Left cardiac atrium (tissue), 4 donors: ENCODE measurements around the gene TLCD3B. TPM values are rescaled to one million over a fixed set of nuclear protein-coding genes. Genes with fewer than 3 reads are reported as not detected.
A peak's percentile ranks its signal among the peaks of the same experiment; 100 is the strongest.

ENCODE experiments used
- ATAC-seq, 2 donors: fragments of 200-7000 bp; cut with Tn5 transposase; one replicate each; pipeline ENCODE4 v1.9.1; 2020; ENCODE audit warnings: mild to moderate bottlenecking in 2 of 2, moderate library complexity in 2 of 2
- DNase-seq: peaks from one replicate; pipeline ENCODE4 v3.0.0-alpha.2; 2020
- intact Hi-C, 2 donors: fragments of 100-400 bp; cut with DNase I; formaldehyde crosslinking; loops; one replicate each; pipeline versions ENCODE4 v1.14.1 to v1.15.1; 2022 to 2023
- total RNA-seq, 2 donors: library from RNA; stranded (reverse); fragmentation: NEBNext Ultra II Directional; extraction: Animal tissue kit (Norgen Biotek cat#: 25700); gene quantifications; one replicate each; pipeline ENCODE4 v1.2.1, GENCODE V29; 2021
- donor health status: DM: no; HTN: yes; CAD: no.
- donor health status: DM: no; HTN: yes; CAD: no; lungs with severe emphysema.
- donor health status: DM: yes; HTN: yes; CAD: no.
- donor health status: Dilated cardiomyopathy.

The TLCD3B gene
- total RNA-seq, 2 donors from 2014 or later: not detected

DNA sequence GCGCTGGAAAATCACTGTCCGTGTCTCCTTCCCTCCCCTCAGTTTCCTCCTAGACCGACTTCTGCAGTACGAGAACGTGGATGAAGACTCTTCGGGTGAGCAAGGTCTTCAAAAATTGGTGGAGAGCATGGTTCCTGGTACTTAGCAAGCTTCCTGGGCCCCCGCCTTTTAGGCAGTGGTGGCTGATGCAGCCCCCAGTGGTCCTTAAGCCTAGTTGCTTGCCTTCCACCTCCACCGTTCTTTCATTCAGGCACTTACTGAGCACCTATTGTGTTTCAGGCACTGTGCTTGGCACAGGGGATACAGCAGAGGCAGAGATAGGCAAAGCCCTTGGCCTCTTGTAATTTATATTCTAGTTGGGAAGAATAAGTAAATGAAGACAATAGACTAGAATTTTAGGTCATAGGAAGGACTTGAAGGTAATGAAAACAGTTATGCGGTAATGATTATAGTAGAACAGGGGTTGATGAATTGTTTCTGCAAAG lies 34.3 kb downstream of the TLCD3B start:
- ATAC-seq (no peak), DNase-seq (no peak)
- intact Hi-C loops: loop anchor here (2.0 to 10.0 kb wide), 2 partner anchors 34 to 72 kb away; partner anchors contain the start of genes KCTD13 (in 1 of the 2) and TMEM219 (in 1 of the 2)

GRCh38 chr16:29995911-29996765 lies 34.9 kb downstream of the TLCD3B start, which contains the start of gene INO80E:
TSS of gene INO80E (plus strand) at chr16:29996241. CDS start at chr16:29996311, 70 bp downstream.
- peak; percentile 99 for DNase-seq
- intact Hi-C loops: loop anchor here (2.0 to 10.0 kb wide), 2 partner anchors 33 to 71 kb away; partner anchors contain the start of genes KCTD13 (in 1 of the 2) and TMEM219 (in 1 of the 2)
- ATAC-seq: peak; percentile 98 to 99

DNA sequence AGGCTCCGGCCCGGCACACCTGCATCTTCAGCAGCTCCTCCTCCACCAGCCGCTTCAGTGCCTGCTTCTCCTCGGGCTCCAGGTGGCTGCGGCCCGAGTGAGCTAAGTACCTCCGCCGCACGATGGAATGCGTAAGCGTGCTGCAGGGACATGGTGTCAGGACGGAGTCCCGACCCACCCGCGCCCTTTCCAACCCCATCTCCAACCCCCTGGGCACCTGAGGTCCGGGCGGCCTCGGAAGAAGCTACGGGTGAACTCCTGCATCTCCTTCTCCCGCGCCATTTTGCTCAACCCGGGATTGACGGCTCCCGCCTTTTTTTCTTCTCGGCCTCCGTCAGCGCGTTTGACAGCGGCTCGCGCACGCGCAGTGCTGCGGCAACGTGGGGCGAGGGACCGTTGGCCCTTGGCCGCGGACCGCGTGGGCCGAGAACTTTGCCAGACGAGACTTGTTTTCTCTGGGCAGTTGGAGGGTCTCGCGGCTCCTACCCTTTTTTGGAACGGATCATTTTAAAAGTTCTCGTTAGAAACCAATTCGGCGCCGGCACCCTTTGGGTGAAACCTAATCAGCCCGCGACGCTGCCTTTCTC lies 35.7 kb downstream of the TLCD3B start, which contains the start of gene HIRIP3:
TSS of gene HIRIP3 (minus strand) at position 294 of the 587 bp plus-strand sequence. CDS start at position 282, 12 bp downstream.
- peak; percentile 81 to 87 for ATAC-seq
- intact Hi-C loops: loop anchor here in 1 of 2 donors (10.0 kb wide), 1 partner anchor 71 kb away; the partner anchor contains the start of gene KCTD13

DNA sequence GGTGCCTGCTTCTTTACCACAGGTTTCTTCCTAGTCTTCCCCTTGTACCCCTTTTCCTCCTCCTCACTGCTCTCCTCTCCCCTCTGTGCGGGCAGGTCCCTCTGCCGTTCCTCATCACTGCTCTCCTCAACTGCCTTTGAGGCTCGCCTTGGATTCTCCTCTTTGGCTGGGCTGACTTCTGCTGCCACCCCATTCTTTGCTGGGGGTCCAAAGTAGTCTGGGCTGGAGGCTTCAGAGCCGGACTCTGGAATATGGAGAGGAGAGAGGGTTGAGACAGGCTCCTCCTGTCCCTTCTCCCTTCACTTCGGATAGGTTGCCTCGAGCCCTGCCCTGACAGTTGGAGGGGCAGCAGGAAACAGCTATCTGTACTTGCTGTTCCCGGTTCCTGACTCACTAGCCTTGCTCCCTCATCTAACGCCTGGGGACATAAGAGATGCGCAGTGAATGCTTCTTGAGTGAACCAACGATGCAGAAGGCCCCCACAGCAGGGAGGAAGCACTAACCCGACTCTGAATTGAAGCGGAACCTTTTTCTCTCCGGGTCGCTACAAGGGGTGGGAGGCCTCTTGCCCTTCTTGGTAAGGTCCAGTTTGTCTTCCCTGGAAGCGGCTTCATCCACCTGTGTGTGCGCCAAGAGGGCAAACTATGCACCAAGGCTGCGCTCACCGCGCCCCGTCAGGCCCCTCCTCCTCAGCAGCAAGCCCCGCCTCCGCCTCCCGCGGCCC lies 36.3 kb downstream of the TLCD3B start:
- DNase-seq: peak; percentile 56

More for the DNA sequence above, 35.7 kb downstream of the TLCD3B start, which contains the start of gene HIRIP3:
- peak; percentile 92 for DNase-seq

GRCh38 chr16:29993903-29994599 lies 37.0 kb downstream of the TLCD3B start:
- intact Hi-C loops: loop anchor here in 1 of 2 donors (10.0 kb wide), 1 partner anchor 69 kb away; the partner anchor contains the start of gene KCTD13
- peak; percentile 11 for DNase-seq

More for the DNA sequence above, 36.3 kb downstream of the TLCD3B start:
- ATAC-seq: peak; percentile 32 to 60
- intact Hi-C loops: loop anchor here in 1 of 2 donors (10.0 kb wide), 1 partner anchor 70 kb away; the partner anchor contains the start of gene KCTD13

DNA sequence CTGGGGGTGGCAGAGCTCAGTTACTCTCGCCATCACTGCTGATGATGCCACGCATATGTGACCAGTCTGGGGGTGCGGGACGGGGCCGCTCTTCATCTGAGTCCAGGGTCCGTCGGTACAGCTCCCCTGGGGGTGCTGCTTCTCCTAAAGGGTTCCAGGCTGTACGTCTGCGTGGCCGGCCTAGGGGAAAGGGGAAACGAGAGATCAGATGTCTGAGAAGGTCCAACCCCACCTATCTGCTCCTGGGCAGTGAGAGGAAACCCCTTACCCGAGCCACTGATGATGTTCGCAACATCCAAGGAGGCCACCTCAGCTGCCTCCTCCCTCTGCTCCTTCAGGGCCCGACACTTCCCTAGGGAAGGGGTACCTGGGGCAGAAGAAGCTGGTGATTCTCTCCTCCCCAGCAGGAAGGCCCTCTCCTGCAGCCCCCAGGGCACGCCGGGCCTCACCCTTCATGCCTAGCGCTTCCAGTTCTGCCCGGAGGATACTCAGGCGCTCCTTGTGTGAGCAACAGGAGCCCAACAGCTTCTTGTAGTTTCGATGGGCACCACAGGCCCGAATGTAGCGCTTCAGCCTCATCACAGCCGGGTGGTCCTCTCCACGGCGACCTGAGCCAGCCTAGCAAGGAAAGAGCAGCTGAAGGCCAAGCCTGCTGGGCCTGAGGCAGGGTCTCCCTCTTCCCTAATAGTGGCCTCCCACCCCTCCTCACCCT lies 37.7 kb downstream of the TLCD3B start:
- ATAC-seq: no peak
- intact Hi-C loops: loop anchor here in 1 of 2 donors (10.0 kb wide), 1 partner anchor 69 kb away; the partner anchor contains the start of gene KCTD13
- peak; percentile 12 for DNase-seq

More at GRCh38 chr16:29993903-29994599, 37.0 kb downstream of the TLCD3B start:
- ATAC-seq: no peak

DNA sequence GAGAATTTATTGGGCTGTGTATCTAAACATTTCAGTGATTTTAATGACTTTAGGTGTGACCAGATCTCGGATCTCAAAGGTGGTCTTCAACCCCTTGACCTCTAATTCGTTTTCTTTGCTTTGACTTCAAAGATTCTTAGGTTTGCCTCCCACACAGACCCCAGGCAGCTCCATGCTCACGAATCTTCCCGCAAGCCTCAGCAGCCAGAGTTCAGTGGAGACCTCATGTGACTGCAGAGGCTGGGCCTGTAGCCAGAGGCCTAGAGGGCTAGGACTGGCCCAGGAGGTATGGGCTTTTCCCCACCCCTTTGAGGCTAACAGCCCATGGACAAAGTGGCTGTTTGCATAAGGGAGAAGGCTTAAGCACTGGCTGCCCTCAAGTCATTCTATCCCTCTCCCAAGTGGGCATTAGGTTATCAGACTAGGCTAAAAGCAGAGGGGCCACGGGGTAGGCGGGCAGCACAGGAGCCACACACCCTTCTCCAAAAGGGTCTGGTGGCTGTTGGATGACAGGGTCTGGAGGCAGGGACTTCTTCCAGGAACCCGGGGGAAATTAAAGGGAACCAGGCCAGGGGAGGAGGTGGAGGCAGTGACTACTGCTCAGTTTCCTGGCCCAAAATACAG lies 38.6 kb downstream of the TLCD3B start:
- intact Hi-C loops: loop anchor here in 1 of 2 donors (10.0 kb wide), 1 partner anchor 68 kb away; the partner anchor contains the start of gene KCTD13
- ATAC-seq (no peak), DNase-seq (no peak)

DNA sequence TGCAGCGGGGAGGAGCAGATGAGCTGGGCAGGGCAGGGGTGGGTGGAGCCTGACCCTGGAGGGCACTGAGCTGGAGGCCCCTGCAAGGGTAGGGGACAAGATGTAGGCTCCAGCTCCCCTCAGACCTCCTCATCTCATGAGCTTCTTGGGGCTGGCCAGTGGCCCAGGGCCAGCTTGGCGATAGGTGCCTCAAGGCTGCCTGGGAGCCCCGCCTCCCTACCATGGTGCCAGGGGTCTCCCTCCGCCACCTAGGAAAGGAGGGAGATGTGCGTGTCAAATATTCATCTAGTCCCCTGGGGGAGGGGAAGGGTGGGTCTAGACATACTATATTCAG lies 39.5 kb downstream of the TLCD3B start:
- DNase-seq: no peak
- no peak for ATAC-seq
- intact Hi-C loops: loop anchor here in 1 of 2 donors (10.0 kb wide), 1 partner anchor 67 kb away; the partner anchor contains the start of gene KCTD13

DNA sequence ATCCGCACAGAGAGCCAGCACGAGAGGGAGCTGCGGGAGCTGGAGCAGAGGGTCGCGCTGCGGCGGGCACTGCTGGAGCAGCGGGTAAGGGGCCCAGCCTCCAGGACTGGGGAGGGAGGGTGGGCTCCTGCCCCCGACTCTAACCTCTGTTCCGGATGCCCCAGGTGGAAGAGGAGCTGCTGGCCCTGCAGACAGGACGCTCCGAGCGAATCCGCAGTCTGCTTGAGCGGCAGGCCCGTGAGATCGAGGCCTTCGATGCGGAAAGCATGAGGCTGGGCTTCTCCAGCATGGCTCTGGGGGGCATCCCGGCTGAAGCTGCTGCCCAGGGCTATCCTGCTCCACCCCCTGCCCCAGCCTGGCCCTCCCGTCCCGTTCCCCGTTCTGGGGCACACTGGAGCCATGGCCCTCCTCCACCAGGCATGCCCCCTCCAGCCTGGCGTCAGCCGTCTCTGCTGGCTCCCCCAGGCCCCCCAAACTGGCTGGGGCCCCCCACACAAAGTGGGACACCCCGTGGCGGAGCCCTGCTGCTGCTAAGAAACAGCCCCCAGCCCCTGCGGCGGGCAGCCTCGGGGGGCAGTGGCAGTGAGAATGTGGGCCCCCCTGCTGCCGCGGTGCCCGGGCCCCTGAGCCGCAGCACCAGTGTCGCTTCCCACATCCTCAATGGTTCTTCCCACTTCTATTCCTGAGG lies 40.0 kb downstream of the TLCD3B start:
- intact Hi-C loops: loop anchor here in 1 of 2 donors (10.0 kb wide), 1 partner anchor 66 kb away; the partner anchor contains the start of gene KCTD13
- DNase-seq (no peak), ATAC-seq (no peak)

GRCh38 chr16:29990034-29990433 lies 41.0 kb downstream of the TLCD3B start:
- no peak for ATAC-seq
- intact Hi-C loops: loop anchor here in 1 of 2 donors (10.0 kb wide), 1 partner anchor 65 kb away; the partner anchor contains the start of gene KCTD13

GRCh38 chr16:29989111-29989858 lies 41.8 kb downstream of the TLCD3B start:
- ATAC-seq: no peak
- intact Hi-C loops: no loop called here
- no peak for DNase-seq

More at GRCh38 chr16:29990034-29990433, 41.0 kb downstream of the TLCD3B start:
- DNase-seq: no peak

DNA sequence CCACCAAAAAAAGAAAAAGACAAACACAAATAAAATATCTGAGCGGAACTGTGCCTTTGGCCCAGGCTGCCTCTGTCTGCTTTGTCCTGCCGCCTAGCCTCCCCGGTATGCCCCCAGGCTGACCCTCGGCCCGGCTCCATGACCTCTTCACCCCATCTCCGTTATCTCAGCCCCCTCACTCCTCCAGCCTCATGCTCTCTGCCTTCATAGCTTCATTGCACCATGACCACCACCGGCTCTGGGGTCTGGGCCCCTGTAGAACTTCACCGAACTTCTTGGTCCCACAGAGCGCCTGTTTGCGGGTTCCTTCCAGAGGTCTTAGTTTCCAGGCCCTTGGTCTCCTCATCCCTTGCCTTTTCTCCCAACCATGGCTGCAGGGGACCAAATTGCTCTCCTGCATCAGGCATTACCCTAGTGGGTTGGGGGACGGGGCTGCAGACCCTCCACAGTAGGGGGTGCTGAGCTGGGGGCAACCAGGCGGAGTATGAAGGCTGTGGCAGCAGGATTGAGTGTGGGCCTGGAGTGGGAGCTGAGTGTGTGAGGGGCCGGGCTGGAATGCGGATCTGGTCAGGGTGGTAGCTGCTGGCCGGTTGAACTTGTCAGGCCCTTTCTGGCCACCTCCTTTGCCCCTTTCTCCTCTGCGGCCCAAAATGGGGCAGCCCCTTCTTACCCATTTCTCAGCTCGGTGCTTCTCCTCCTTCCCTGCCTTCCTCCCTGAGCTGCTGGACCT lies 42.6 kb downstream of the TLCD3B start:
- no peak for DNase-seq
- ATAC-seq: no peak
- intact Hi-C loops: no loop called here

DNA sequence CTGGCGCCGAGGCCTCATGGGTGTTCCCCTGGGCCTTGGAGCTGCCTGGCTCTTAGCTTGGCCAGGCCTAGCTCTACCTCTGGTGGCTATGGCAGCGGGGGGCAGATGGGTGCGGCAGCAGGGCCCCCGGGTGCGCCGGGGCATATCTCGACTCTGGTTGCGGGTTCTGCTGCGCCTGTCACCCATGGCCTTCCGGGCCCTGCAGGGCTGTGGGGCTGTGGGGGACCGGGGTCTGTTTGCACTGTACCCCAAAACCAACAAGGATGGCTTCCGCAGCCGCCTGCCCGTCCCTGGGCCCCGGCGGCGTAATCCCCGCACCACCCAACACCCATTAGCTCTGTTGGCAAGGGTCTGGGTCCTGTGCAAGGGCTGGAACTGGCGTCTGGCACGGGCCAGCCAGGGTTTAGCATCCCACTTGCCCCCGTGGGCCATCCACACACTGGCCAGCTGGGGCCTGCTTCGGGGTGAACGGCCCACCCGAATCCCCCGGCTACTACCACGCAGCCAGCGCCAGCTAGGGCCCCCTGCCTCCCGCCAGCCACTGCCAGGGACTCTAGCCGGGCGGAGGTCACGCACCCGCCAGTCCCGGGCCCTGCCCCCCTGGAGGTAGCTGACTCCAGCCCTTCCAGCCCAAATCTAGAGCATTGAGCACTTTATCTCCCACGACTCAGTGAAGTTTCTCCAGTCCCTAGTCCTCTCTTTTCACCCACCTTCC lies 43.5 kb downstream of the TLCD3B start:
- no peak for DNase-seq
- intact Hi-C loops: no loop called here
- no peak for ATAC-seq

DNA sequence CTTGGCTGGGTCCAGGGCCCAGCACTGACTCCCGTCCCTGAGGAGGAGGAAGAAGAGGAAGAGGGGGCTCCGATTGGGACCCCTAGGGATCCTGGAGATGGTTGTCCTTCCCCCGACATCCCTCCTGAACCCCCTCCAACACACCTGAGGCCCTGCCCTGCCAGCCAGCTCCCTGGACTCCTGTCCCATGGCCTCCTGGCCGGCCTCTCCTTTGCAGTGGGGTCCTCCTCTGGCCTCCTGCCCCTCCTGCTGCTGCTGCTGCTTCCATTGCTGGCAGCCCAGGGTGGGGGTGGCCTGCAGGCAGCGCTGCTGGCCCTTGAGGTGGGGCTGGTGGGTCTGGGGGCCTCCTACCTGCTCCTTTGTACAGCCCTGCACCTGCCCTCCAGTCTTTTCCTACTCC lies 44.1 kb downstream of the TLCD3B start:
- no peak for ATAC-seq
- intact Hi-C loops: no loop called here
- DNase-seq: no peak
